Measurements from ENCODE around the gene ALOX15.

ALOX15 gene

DNA sequence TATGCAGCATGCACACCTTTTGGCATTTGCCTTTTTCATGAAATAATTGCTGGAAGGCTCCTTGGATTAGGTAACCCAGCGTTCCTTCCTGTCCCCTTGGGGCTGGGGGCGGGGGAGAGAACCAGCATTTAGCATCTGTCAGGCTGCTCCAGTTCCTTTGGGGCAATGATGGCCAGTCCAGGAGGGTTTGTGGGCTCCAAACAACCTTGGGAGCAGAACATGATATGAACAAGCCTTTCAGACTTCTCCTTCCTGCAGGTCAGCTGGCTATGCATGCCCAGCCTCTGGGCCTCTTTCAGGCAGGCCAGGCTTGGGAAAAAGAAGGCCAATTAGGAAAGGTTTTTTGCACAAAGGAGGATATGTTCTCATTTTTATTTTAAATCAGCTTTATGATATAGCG, 58.3 kb downstream of the ALOX15 start:
- Histone ChIP-seq H3K4me1 (no peaks in the 10 kb centered on the region), H3K27me3 (ENCODE audit: control insufficient read depth, insufficient read depth, low read length) (no peaks in the 10 kb centered on the region), H3K9me3 (ENCODE audit: control insufficient read depth, low read length) (no peaks in the 10 kb centered on the region), H3K36me3 (ENCODE audit: control insufficient read depth, insufficient read depth, low read length) (no peaks in the 10 kb centered on the region), H3K4me3 (ENCODE audit: low read depth, low read length) (no peak overlapping the region), H3K27ac (no peak overlapping the region), H2AFZ (no peak overlapping the region), H3K79me2 (no peaks in the 10 kb centered on the region), H3K4me2 (ENCODE audit: low read length) (no peak overlapping the region), H3K9ac (no peak overlapping the region)
- TF ChIP-seq, protein P1, sequence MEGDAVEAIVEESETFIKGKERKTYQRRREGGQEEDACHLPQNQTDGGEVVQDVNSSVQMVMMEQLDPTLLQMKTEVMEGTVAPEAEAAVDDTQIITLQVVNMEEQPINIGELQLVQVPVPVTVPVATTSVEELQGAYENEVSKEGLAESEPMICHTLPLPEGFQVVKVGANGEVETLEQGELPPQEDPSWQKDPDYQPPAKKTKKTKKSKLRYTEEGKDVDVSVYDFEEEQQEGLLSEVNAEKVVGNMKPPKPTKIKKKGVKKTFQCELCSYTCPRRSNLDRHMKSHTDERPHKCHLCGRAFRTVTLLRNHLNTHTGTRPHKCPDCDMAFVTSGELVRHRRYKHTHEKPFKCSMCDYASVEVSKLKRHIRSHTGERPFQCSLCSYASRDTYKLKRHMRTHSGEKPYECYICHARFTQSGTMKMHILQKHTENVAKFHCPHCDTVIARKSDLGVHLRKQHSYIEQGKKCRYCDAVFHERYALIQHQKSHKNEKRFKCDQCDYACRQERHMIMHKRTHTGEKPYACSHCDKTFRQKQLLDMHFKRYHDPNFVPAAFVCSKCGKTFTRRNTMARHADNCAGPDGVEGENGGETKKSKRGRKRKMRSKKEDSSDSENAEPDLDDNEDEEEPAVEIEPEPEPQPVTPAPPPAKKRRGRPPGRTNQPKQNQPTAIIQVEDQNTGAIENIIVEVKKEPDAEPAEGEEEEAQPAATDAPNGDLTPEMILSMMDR (IDR thresholded peaks at IDR 0.05) = no peak

DNA sequence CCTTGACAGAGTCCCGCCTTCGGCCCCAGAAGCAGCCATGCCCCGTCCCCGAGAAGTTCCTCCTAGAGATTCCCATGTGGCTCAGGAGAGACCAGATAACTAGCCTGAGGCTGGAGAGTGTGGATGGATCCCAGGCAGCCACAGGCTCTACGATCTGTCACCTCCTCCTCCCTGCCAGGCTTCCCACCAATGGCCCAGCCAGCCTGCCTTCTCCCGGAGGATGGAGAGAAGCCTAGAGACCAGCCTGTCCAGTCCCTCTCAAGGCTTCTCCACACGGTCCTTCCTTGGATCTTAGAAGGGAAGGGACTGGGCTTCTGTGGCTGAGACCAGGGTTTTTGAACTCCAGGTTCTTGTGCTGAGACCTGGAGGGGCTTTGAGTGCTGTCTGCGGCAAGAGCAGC, 58.8 kb downstream of the ALOX15 start:
- Histone ChIP-seq H3K9me3 (ENCODE audit: control insufficient read depth, low read length) (no peaks in the 10 kb centered on the region), H3K36me3 (ENCODE audit: control insufficient read depth, insufficient read depth, low read length) (no peaks in the 10 kb centered on the region), H3K4me3 (ENCODE audit: low read depth, low read length) (no peak overlapping the region), H3K79me2 (no peaks in the 10 kb centered on the region), H3K27me3 (ENCODE audit: control insufficient read depth, insufficient read depth, low read length) (no peaks in the 10 kb centered on the region), H2AFZ (no peak overlapping the region), H3K9ac (no peak overlapping the region), H3K4me2 (ENCODE audit: low read length) (no peak overlapping the region), H3K27ac (no peak overlapping the region), H3K4me1 (no peaks in the 10 kb centered on the region)
- TF ChIP-seq, protein P1 (IDR thresholded peaks at IDR 0.05) = no peak

DNA sequence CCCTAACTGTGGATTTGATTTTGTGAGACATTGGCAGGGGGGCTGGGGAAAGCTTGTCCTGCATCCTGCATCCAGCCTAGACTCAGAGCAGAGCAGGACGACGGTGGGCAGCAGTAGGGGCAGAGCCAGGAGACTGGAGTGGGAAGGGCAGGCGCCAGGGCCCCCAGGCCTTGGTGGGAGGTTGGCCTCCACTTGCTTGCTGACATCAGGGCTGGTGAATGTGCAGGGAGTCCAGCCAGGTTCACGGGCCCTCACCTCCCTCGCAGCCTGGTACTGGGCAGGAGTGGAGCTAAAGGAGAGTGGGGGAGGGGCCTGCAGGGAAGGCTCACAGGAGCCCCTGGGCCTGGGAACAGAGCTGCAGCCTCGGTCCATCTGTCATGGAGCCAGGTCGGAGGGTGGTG, 59.4 kb downstream of the ALOX15 start:
- TF ChIP-seq, protein P1 (IDR thresholded peaks at IDR 0.05) = no peak

More for the DNA sequence above, 59.4 kb downstream of the ALOX15 start:
- H3K79me2 ChIP-seq = no peaks in the 10 kb centered on the region
- H3K27ac ChIP-seq = no peak overlapping the region
- H3K4me1 ChIP-seq = no peaks in the 10 kb centered on the region
- no peak overlapping the region for H2AFZ ChIP-seq
- H3K4me2 ChIP-seq (ENCODE audit: low read length) = no peak overlapping the region
- H3K9ac ChIP-seq = no peak overlapping the region
- no peaks in the 10 kb centered on the region for H3K27me3 ChIP-seq (ENCODE audit: control insufficient read depth, insufficient read depth, low read length)
- H3K4me3 ChIP-seq (ENCODE audit: low read depth, low read length) = no peak overlapping the region
- H3K9me3 ChIP-seq (ENCODE audit: control insufficient read depth, low read length) = no peaks in the 10 kb centered on the region
- H3K36me3 ChIP-seq (ENCODE audit: control insufficient read depth, insufficient read depth, low read length) = no peaks in the 10 kb centered on the region

All from parathyroid adenoma (tissue), 2 donors.